K562 (cell line): ENCODE measurements around the gene MAL. TPM values are rescaled to one million over a fixed set of nuclear protein-coding genes. Genes with fewer than 3 reads are reported as not detected.

Experiments
- ATAC-seq: fragments of 200-7000 bp; cut with Tn5 transposase; 3 replicates; pipeline ENCODE4 v1.9.1; 2020; ENCODE audit warnings: moderate library complexity
- BruUV-seq: library from RNA; stranded (reverse); fragments of 400-500 nt; replicated peaks from 2 replicates; lab custom pipeline; 2021; lab: Mats Ljungman, UMichigan
- CTCF ChIA-PET: fragments of 300-600 bp; formaldehyde crosslinking; extraction: SDS; loops from one replicate; lab custom pipeline; 2021; ENCODE audit warnings: low intra/inter-chr PET ratio; lab: Yijun Ruan, JAX
- POLR2A ChIA-PET: fragments of 300-600, 350-650 bp; sonication (Branson Sonifier 250); formaldehyde crosslinking; extraction: SDS; loops from one replicate; lab custom pipeline; 2021; ENCODE audit warnings: antibody characterized with exemption, inconsistent platforms; lab: Yijun Ruan, JAX
- DNase-seq, 4 experiments: peaks; one replicate each; pipeline versions ENCODE4 v3.0.0 to v3.0.0-alpha.2; 2011 to 2018; ENCODE audit warnings: low spot score in 3 of 4, mixed read lengths in 3 of 4; ENCODE audit errors: extremely low read depth in 1 of 4
- FAIRE-seq: peaks from 2 replicates; lab custom pipeline; 2011; peaks lifted over from hg19 to GRCh38; lab: Jason Lieb, UNC
- H2AFZ ChIP-seq: 2 replicates; pipeline ENCODE4 v1.6.0; 2011; ENCODE audit warnings: low read depth, low read length, control low read depth, inconsistent platforms
- H3K27ac ChIP-seq: fragments of 200-600 bp; 3 replicates; pipeline ENCODE4 v1.8.0; 2011; ENCODE audit warnings: low read depth, mild to moderate bottlenecking, control low read depth, inconsistent platforms, low read length, moderate library complexity, mixed read lengths; ENCODE audit errors: extremely low read depth
- H3K27me3 ChIP-seq, 2 experiments: fragments of 300-600 bp in 1 of 2; 2 replicates in 1 of 2; 3 replicates in 1 of 2; pipeline versions ENCODE4 v1.6.0 to v1.8.0; 2011; ENCODE audit warnings: inconsistent platforms in 2 of 2, low read length in 2 of 2, mild to moderate bottlenecking in 1 of 2, mixed read lengths in 1 of 2, moderate library complexity in 1 of 2; ENCODE audit not compliant: control insufficient read depth in 2 of 2, insufficient read depth in 2 of 2
- H3K36me3 ChIP-seq: fragments of 300-600 bp; 3 replicates; pipeline ENCODE4 v1.8.0; 2011; ENCODE audit warnings: mild to moderate bottlenecking, low read length, inconsistent platforms; ENCODE audit not compliant: control insufficient read depth, insufficient read depth
- H3K4me1 ChIP-seq, 2 experiments: fragments of 200-600 bp in 1 of 2; replicated peaks in 1 of 2; 2 replicates in 1 of 2; 3 replicates in 1 of 2; pipeline versions ENCODE4 v1.5.1 to v1.8.0; 2011; ENCODE audit warnings: inconsistent platforms in 2 of 2, low read length in 2 of 2, mild to moderate bottlenecking in 1 of 2, mixed read lengths in 1 of 2, moderate library complexity in 1 of 2; ENCODE audit not compliant: control insufficient read depth in 2 of 2, insufficient read depth in 2 of 2
- H3K4me2 ChIP-seq: 2 replicates; pipeline ENCODE4 v1.6.1; 2011; ENCODE audit warnings: low read length, control low read depth, inconsistent platforms, mixed read lengths; ENCODE audit not compliant: insufficient read depth
- H3K4me3 ChIP-seq: fragments of 200-600 bp; sonication (generic), shearing (Covaris generic); 2 replicates; pipeline ENCODE4 v1.5.1; 2016; ENCODE audit warnings: control low read depth, inconsistent platforms
- H3K79me2 ChIP-seq: fragments of 200-600 bp; 3 replicates; pipeline ENCODE4 v1.8.0; 2011; ENCODE audit warnings: low read length, inconsistent platforms; ENCODE audit not compliant: control insufficient read depth, insufficient read depth
- H3K9ac ChIP-seq, 2 experiments: 2 replicates each; pipeline versions ENCODE4 v1.6.0 to v1.6.1; 2011; ENCODE audit warnings: low read depth in 2 of 2, low read length in 2 of 2, control low read depth in 1 of 2, inconsistent platforms in 1 of 2, mild to moderate bottlenecking in 1 of 2, mixed read lengths in 1 of 2; ENCODE audit not compliant: insufficient read depth in 1 of 2
- H3K9me1 ChIP-seq: one replicate; pipeline ENCODE4 v1.6.0; 2011; ENCODE audit warnings: inconsistent platforms, mild to moderate bottlenecking, low read length, moderate library complexity; ENCODE audit not compliant: control insufficient read depth, insufficient read depth
- H3K9me3 ChIP-seq: replicated peaks from 2 replicates; pipeline ENCODE4 v1.5.1; 2011; ENCODE audit warnings: low read depth, low read length, inconsistent platforms; ENCODE audit not compliant: control insufficient read depth, insufficient read depth
- H4K20me1 ChIP-seq: replicated peaks from 2 replicates; pipeline ENCODE4 v1.6.1; 2011; ENCODE audit warnings: low read length, inconsistent platforms, mixed read lengths; ENCODE audit not compliant: control insufficient read depth, insufficient read depth
- NRF1 ChIP-seq, 2 experiments: fragments of 450-650 bp; IDR thresholded peaks in 1 of 2; conservative IDR thresholded peaks in 1 of 2; 2 replicates each; pipeline ENCODE4 v1.6.1; 2014; ENCODE audit warnings: mild to moderate bottlenecking in 2 of 2
- STAT5A ChIP-seq: IDR thresholded peaks from 2 replicates; pipeline ENCODE4 v1.6.1; 2012; ENCODE audit warnings: low read length, inconsistent platforms, borderline replicate concordance
- WGBS: fragments of 100-300 bp; shearing (Covaris generic); methylation state at CpG from one replicate; pipeline ENCODE4 v1.1.6; 2016; ENCODE audit warnings: low coverage, mixed read lengths; ENCODE audit not compliant: insufficient coverage; ENCODE audit errors: missing lambda C conversion rate; 5-methylcytosine and 5-hydroxymethylcytosine counted together
- in situ Hi-C: fragments of 300-500 bp; cut with MboI; formaldehyde crosslinking; loops from 4 replicates; pipeline ENCODE4 v1.15.0; 2018; ENCODE audit warnings: inconsistent platforms, mixed read lengths
- intact Hi-C: fragments of 100-400 bp; cut with micrococcal nuclease; formaldehyde crosslinking; loops from 2 replicates; pipeline ENCODE4 v1.14.2; 2022
- polyA plus RNA-seq, 8 experiments: library from polyadenylated mRNA; depleted of rRNA in 4 of 8; stranded (reverse) in 5 of 8; unstranded in 3 of 8; fragments of >200 nt; fragmentation: Nextera tagmentation in 2 of 8; fragmentation: Illumina TruSeq in 1 of 8; extraction: Ambion mirVana in 2 of 8; extraction: Trizol in 1 of 8; gene quantifications; 2 replicates each; pipeline versions ENCODE4 v1.2.1 to v1.2.3, GENCODE V29; 2011 to 2014; ENCODE audit warnings: inconsistent platforms in 1 of 8, missing spikeins in 1 of 8
- total RNA-seq, 7 experiments: library from RNA; depleted of rRNA in 6 of 7; stranded (reverse); fragments of >200 nt in 6 of 7; fragmentation: Illumina TruSeq in 2 of 7; extraction: Trizol in 2 of 7; gene quantifications; 2 replicates each; pipeline versions ENCODE4 v1.2.1 to v1.2.3, GENCODE V29; 2011 to 2021; ENCODE audit warnings: low replicate concordance in 1 of 7
- TF ChIP-seq, protein P1 (sequence below): IDR thresholded peaks from 2 replicates; pipeline ENCODE4 v1.6.1; 2016; ENCODE audit warnings: missing genetic modification characterization, missing compliant biosample characterization

The MAL gene
- total and polyA plus RNA-seq, 9 of the 15 experiments (the other 6 are each of a cell fraction or from before 2014, with no cell fraction given): not detected

GRCh38 chr2:95046371-95047112 is 21.0 kb downstream of the MAL start:
- no peak overlapping the region for H2AFZ ChIP-seq
- FAIRE-seq (no peak), ATAC-seq (no peak), DNase-seq (no peak)
- no peak overlapping the region for H3K4me3 ChIP-seq
- no peaks in the 10 kb centered on the region for H3K9me1 ChIP-seq
- H3K36me3 ChIP-seq: no peaks in the 10 kb centered on the region
- TF ChIP-seq NRF1 (conservative IDR thresholded peaks at IDR 0.05 in 1 of 2, IDR thresholded peaks at IDR 0.05 in 1 of 2): no peak
- TF ChIP-seq, protein P1, sequence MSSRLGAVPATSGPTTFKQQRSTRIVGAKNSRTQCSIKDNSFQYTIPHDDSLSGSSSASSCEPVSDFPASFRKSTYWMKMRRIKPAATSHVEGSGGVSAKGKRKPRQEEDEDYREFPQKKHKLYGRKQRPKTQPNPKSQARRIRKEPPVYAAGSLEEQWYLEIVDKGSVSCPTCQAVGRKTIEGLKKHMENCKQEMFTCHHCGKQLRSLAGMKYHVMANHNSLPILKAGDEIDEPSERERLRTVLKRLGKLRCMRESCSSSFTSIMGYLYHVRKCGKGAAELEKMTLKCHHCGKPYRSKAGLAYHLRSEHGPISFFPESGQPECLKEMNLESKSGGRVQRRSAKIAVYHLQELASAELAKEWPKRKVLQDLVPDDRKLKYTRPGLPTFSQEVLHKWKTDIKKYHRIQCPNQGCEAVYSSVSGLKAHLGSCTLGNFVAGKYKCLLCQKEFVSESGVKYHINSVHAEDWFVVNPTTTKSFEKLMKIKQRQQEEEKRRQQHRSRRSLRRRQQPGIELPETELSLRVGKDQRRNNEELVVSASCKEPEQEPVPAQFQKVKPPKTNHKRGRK (tag): peak; percentile 65
- no peak for TF ChIP-seq STAT5A
- no peaks in the 10 kb centered on the region for H3K9me3 ChIP-seq
- no peaks in the 10 kb centered on the region for H3K79me2 ChIP-seq
- CTCF ChIA-PET: no interaction called here
- in situ Hi-C loops: no loop called here
- H3K27ac ChIP-seq: no peak overlapping the region
- peaks cover 6 to 65% of the 10 kb centered on the region in 2 experiments; a peak in 3 of 5 replicates for H3K27me3 ChIP-seq
- no TSS peak for BruUV-seq
- POLR2A ChIA-PET: no interaction called here
- 0% methylated on average over 10 of the region's 13 CpGs for WGBS
- no peaks in the 10 kb centered on the region for H4K20me1 ChIP-seq
- no peak overlapping the region for H3K9ac ChIP-seq
- no peaks in the 10 kb centered on the region for H3K4me1 ChIP-seq
- no peak overlapping the region for H3K4me2 ChIP-seq
- intact Hi-C loops: no loop called here
